Loucy (cell line): Measurements from ENCODE around the gene DENR.
"Not testable (repeated sequence)": the region's sequence is repeated elsewhere in the genome, so short reads cannot be mapped to it uniquely, and the experiment has no call there.

Experiments
- H2AFZ ChIP-seq: fragments of 200-600 bp; sonication (generic); 2 replicates; pipeline ENCODE4 v1.6.0; 2016; ENCODE audit warnings: antibody characterized with exemption, mild to moderate bottlenecking, low read length, moderate library complexity
- H3F3A ChIP-seq: fragments of 200-600 bp; 2 replicates; pipeline ENCODE4 v1.6.0; 2016; ENCODE audit warnings: antibody characterized with exemption, low read depth, mild to moderate bottlenecking
- H3K27me3 ChIP-seq: fragments of 200-600 bp; sonication (generic); 2 replicates; pipeline ENCODE4 v1.6.1; 2014; ENCODE audit warnings: low read length, mild to moderate bottlenecking; ENCODE audit not compliant: insufficient read depth, poor library complexity, severe bottlenecking
- H3K36me3 ChIP-seq: fragments of 200-600 bp; sonication (generic); 2 replicates; pipeline ENCODE4 v1.6.1; 2016; ENCODE audit warnings: low read length; ENCODE audit not compliant: insufficient read depth
- H3K4me1 ChIP-seq: fragments of 200-600 bp; sonication (generic); 2 replicates; pipeline ENCODE4 v1.5.1; 2014; ENCODE audit warnings: low read length, mild to moderate bottlenecking; ENCODE audit not compliant: insufficient read depth, poor library complexity, severe bottlenecking
- H3K4me2 ChIP-seq: fragments of 200-600 bp; sonication (generic); 2 replicates; pipeline ENCODE4 v1.6.0; 2014; ENCODE audit warnings: antibody characterized with exemption, low read length, low read depth, mild to moderate bottlenecking; ENCODE audit not compliant: poor library complexity, severe bottlenecking
- H3K4me3 ChIP-seq: fragments of 200-600 bp; sonication (generic); 2 replicates; pipeline ENCODE4 v1.5.1; 2014; ENCODE audit warnings: low read length, mild to moderate bottlenecking, mixed read lengths; ENCODE audit not compliant: poor library complexity, severe bottlenecking
- H3K79me2 ChIP-seq: fragments of 200-600 bp; sonication (generic); 2 replicates; pipeline ENCODE4 v1.6.1; 2014; ENCODE audit warnings: low read length; ENCODE audit not compliant: insufficient read depth
- H3K9ac ChIP-seq: fragments of 200-600 bp; sonication (generic); 2 replicates; pipeline ENCODE4 v1.6.0; 2014; ENCODE audit warnings: mild to moderate bottlenecking, low read depth, low read length, moderate library complexity; ENCODE audit not compliant: poor library complexity, severe bottlenecking
- H3K9me2 ChIP-seq: fragments of 200-600 bp; sonication (generic); replicated peaks from 2 replicates; pipeline ENCODE4 v1.6.1; 2016; ENCODE audit warnings: low read depth, low read length, mixed read lengths
- H3K9me3 ChIP-seq: fragments of 200-600 bp; sonication (generic); 2 replicates; pipeline ENCODE4 v1.6.1; 2014; ENCODE audit warnings: mild to moderate bottlenecking, antibody characterized with exemption, low read length, low read depth; ENCODE audit not compliant: insufficient read depth
- H4K20me1 ChIP-seq: fragments of 200-600 bp; sonication (generic); 2 replicates; pipeline ENCODE4 v1.6.0; 2014; ENCODE audit warnings: antibody characterized with exemption, low read length, mild to moderate bottlenecking; ENCODE audit not compliant: insufficient read depth, poor library complexity, severe bottlenecking
- EZH2phosphoT487 ChIP-seq: fragments of 200-600 bp; IDR thresholded peaks from 2 replicates; pipeline ENCODE4 v1.6.1; 2018; ENCODE audit warnings: antibody characterized with exemption, mild to moderate bottlenecking, moderate library complexity, borderline replicate concordance
- TF ChIP-seq, protein P1 (sequence below): fragments of 200-600 bp; sonication (generic); conservative IDR thresholded peaks from 2 replicates; pipeline ENCODE4 v1.5.1; 2014; ENCODE audit warnings: mild to moderate bottlenecking, antibody characterized with exemption, low read length

Gene DENR, protein sequence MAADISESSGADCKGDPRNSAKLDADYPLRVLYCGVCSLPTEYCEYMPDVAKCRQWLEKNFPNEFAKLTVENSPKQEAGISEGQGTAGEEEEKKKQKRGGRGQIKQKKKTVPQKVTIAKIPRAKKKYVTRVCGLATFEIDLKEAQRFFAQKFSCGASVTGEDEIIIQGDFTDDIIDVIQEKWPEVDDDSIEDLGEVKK

GRCh38 chr12:122752464-122753318 lies at the start of gene DENR:
Gene DENR, plus strand, starts transcription at chr12:122752824. Its CDS starts 878 bp downstream, at chr12:122753702.
- peak within 1 kb of the TSS; percentile 87 for H2AFZ ChIP-seq
- TF ChIP-seq, protein P1, sequence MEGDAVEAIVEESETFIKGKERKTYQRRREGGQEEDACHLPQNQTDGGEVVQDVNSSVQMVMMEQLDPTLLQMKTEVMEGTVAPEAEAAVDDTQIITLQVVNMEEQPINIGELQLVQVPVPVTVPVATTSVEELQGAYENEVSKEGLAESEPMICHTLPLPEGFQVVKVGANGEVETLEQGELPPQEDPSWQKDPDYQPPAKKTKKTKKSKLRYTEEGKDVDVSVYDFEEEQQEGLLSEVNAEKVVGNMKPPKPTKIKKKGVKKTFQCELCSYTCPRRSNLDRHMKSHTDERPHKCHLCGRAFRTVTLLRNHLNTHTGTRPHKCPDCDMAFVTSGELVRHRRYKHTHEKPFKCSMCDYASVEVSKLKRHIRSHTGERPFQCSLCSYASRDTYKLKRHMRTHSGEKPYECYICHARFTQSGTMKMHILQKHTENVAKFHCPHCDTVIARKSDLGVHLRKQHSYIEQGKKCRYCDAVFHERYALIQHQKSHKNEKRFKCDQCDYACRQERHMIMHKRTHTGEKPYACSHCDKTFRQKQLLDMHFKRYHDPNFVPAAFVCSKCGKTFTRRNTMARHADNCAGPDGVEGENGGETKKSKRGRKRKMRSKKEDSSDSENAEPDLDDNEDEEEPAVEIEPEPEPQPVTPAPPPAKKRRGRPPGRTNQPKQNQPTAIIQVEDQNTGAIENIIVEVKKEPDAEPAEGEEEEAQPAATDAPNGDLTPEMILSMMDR = peak; percentile 66
- TF ChIP-seq EZH2phosphoT487 = no peak
- peak within 1 kb of the TSS; percentile 92 for H3K4me3 ChIP-seq
- no peaks in the 10 kb centered on the region for H3K9me2 ChIP-seq
- H3F3A ChIP-seq = no peaks in the 10 kb centered on the region
- H4K20me1 ChIP-seq = peaks cover 32% of the 10 kb centered on the region
- H3K27me3 ChIP-seq = no peaks in the 10 kb centered on the region
- H3K79me2 ChIP-seq = peaks cover 47% of the 10 kb centered on the region
- no peaks in the 10 kb centered on the region for H3K9me3 ChIP-seq
- H3K4me1 ChIP-seq = peaks cover 32% of the 10 kb centered on the region
- peaks cover 12% of the 10 kb centered on the region; the same call in 1 of the 2 replicates for H3K36me3 ChIP-seq
- peak within 1 kb of the TSS; percentile 93 for H3K9ac ChIP-seq
- peak within 1 kb of the TSS; percentile 89 for H3K4me2 ChIP-seq

GRCh38 chr12:122702890-122703611 lies 49.6 kb upstream of the DENR start, which contains the start of gene HCAR2:
Gene HCAR2, minus strand, starts transcription at chr12:122703357. Its CDS starts 74 bp downstream, at chr12:122703283.
- not testable (repeated sequence) for H3F3A ChIP-seq, H3K4me2 ChIP-seq, H2AFZ ChIP-seq, H3K9me3 ChIP-seq, H3K9ac ChIP-seq, H3K4me3 ChIP-seq, H3K27me3 ChIP-seq, H3K79me2 ChIP-seq, H3K4me1 ChIP-seq, H3K36me3 ChIP-seq, H3K9me2 ChIP-seq, H4K20me1 ChIP-seq

GRCh38 chr12:122703841-122704240 lies 48.8 kb upstream of the DENR start:
- not testable (repeated sequence) for H3K9me3 ChIP-seq, H3K4me2 ChIP-seq, H3K36me3 ChIP-seq, H3K9ac ChIP-seq, H3K27me3 ChIP-seq, H3K79me2 ChIP-seq, H4K20me1 ChIP-seq, H3K4me1 ChIP-seq, H3F3A ChIP-seq, H3K9me2 ChIP-seq, H2AFZ ChIP-seq, H3K4me3 ChIP-seq

DNA sequence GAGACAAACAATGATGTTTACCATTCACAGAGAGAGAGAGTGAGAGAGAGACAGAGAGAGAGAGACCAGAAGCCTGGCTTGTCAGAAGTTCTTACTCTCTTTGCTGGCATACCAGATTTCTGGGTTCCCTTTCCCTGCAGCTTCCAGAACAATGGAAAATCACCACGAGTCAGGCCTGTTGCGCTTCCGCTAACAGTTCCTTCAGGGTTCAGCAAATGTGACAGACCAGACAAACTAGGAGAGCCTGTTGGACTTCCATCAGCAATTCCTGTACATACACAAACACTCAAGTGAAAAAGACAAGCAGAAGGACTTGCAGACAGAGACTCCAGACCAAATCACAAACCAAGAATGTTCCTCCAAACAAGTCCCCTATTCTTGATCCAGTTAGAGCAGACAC lies 43.3 kb upstream of the DENR start:
- not testable (repeated sequence) for H3K4me1 ChIP-seq, H2AFZ ChIP-seq, H3K36me3 ChIP-seq, H3K4me3 ChIP-seq, H3K79me2 ChIP-seq, H3K9ac ChIP-seq, H4K20me1 ChIP-seq, H3K9me3 ChIP-seq, H3K27me3 ChIP-seq, H3K4me2 ChIP-seq, H3K9me2 ChIP-seq, H3F3A ChIP-seq

DNA sequence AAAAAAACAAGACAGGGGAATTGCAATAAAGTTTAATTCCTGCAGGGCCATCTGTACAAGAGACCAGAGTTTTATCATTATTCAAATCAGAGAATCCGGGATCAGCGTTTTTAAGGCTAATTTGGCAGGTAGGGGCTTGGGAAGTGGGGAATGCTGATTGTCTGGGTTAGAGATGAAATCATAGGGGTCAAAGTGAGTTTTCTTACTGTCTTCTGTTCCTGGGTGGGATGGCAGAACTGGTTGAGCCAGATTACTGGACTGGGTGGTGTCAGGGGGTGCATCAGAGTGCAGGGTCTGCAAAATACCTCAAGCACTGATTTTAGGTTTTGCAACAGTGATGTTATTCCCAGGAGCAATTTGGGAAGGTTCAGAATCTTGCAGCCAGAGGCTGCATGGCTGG lies 42.3 kb upstream of the DENR start:
- H2AFZ ChIP-seq, H3K27me3 ChIP-seq, H3K79me2 ChIP-seq, H3K4me1 ChIP-seq, H3K9ac ChIP-seq, H3F3A ChIP-seq, H4K20me1 ChIP-seq, H3K9me2 ChIP-seq, H3K4me2 ChIP-seq, H3K36me3 ChIP-seq, H3K9me3 ChIP-seq, H3K4me3 ChIP-seq: not testable (repeated sequence)

DNA sequence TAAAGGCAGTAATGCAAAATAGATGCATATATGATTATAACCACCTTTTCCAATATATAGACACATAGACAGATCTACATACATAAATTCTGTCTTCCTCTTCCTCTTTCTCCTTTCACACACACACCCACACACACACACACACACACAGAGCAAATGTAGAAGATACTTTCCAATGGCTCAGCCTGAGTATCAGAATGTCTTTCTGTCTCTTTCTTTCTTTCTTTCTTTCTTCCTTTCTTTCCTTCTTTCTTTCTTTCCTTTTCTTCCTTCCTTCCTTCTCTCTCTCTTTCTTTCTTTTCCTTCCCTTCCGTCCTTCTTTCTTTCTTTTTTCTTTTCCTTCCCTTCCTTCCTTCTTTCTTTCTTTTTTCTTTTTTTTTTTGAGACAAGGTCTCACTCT lies 41.4 kb upstream of the DENR start:
- not testable (repeated sequence) for H4K20me1 ChIP-seq, H2AFZ ChIP-seq, H3K4me1 ChIP-seq, H3K27me3 ChIP-seq, H3K79me2 ChIP-seq, H3F3A ChIP-seq, H3K9me3 ChIP-seq, H3K36me3 ChIP-seq, H3K9ac ChIP-seq, H3K4me2 ChIP-seq, H3K4me3 ChIP-seq, H3K9me2 ChIP-seq
